GM12878 (cell line): ENCODE data around the gene FAM20B. TPM values are rescaled to one million over a fixed set of nuclear protein-coding genes. Genes with fewer than 3 reads are reported as not detected.

Experiments used
- CEBPB ChIP-seq, 2 experiments: fragments of 150-350 bp in 1 of 2; IDR thresholded peaks; 2 replicates each; pipeline ENCODE4 v1.6.1; 2012 to 2014; ENCODE audit warnings: low read depth in 2 of 2, low read length in 2 of 2, borderline replicate concordance in 1 of 2, inconsistent platforms in 1 of 2
- CREM ChIP-seq: IDR thresholded peaks from 2 replicates; pipeline ENCODE4 v1.6.1; 2014; ENCODE audit warnings: antibody characterized with exemption, low read depth
- DPF2 ChIP-seq: fragments of 450-650 bp; IDR thresholded peaks from 2 replicates; pipeline ENCODE4 v1.6.1; 2017; ENCODE audit warnings: mild to moderate bottlenecking
- EED ChIP-seq: sonication (generic); IDR thresholded peaks from 2 replicates; pipeline ENCODE4 v1.6.1; 2016; ENCODE audit warnings: antibody characterized with exemption, low read depth
- EGR1 ChIP-seq, 2 experiments: IDR thresholded peaks; 1 replicate in 1 of 2; 2 replicates in 1 of 2; pipeline ENCODE4 v1.6.1; 2011 to 2012; ENCODE audit warnings: low read depth in 2 of 2, low read length in 2 of 2, borderline replicate concordance in 1 of 2, mild to moderate bottlenecking in 1 of 2, moderate library complexity in 1 of 2
- HCFC1 ChIP-seq: fragments of 150-350 bp; IDR thresholded peaks from 2 replicates; pipeline ENCODE4 v1.6.1; 2014; ENCODE audit warnings: low read length
- NR2C1 ChIP-seq: fragments of 450-650 bp; IDR thresholded peaks from 2 replicates; pipeline ENCODE4 v1.6.1; 2017; ENCODE audit warnings: antibody characterized with exemption, mild to moderate bottlenecking, moderate library complexity
- POLR2A ChIP-seq: IDR thresholded peaks from 2 replicates; pipeline ENCODE4 v1.6.1; 2011; ENCODE audit warnings: low read depth, mild to moderate bottlenecking, low read length
- SIN3A ChIP-seq: IDR thresholded peaks from 2 replicates; pipeline ENCODE4 v1.6.1; 2012; ENCODE audit warnings: low read depth, low read length, improper control_type of control experiment
- SIX5 ChIP-seq: IDR thresholded peaks from 2 replicates; pipeline ENCODE4 v1.6.1; 2011; ENCODE audit warnings: mild to moderate bottlenecking, low read depth, low read length, moderate library complexity; ENCODE audit not compliant: severe bottlenecking
- SRF ChIP-seq, 2 experiments: IDR thresholded peaks; 2 replicates each; pipeline ENCODE4 v1.6.1; 2011; ENCODE audit warnings: low read depth in 2 of 2, low read length in 2 of 2, mild to moderate bottlenecking in 1 of 2, moderate library complexity in 1 of 2
- polyA plus RNA-seq, 11 experiments: library from polyadenylated mRNA; depleted of rRNA in 4 of 11; unstranded in 6 of 11; stranded (reverse) in 5 of 11; fragments of >200 nt; fragmentation: Nextera tagmentation in 4 of 11; fragmentation: Illumina TruSeq in 1 of 11; extraction: Ambion mirVana in 4 of 11; extraction: Trizol in 1 of 11; gene quantifications; 1 replicate in 1 of 11; 2 replicates in 10 of 11; pipeline versions ENCODE4 v1.2.1 to v1.2.3, GENCODE V29; 2011 to 2016; ENCODE audit warnings: inconsistent platforms in 2 of 11, missing spikeins in 2 of 11, low read depth in 1 of 11
- total RNA-seq, 4 experiments: library from RNA; depleted of rRNA in 3 of 4; stranded (reverse); fragments of >200 nt in 3 of 4; fragmentation: Illumina TruSeq in 1 of 4; extraction: Trizol in 1 of 4; gene quantifications; 2 replicates each; pipeline versions ENCODE4 v1.2.1 to v1.2.3, GENCODE V29; 2013 to 2021
- TF ChIP-seq, protein P1 (sequence below): IDR thresholded peaks from 2 replicates; pipeline ENCODE4 v1.6.1; 2011; ENCODE audit warnings: mild to moderate bottlenecking, low read depth, low read length, moderate library complexity; ENCODE audit not compliant: insufficient replicate concordance
- TF ChIP-seq, protein P2 (sequence below): fragments of 150-350 bp; IDR thresholded peaks from 2 replicates; pipeline ENCODE4 v1.6.1; 2014; ENCODE audit warnings: mild to moderate bottlenecking, low read depth, low read length
- TF ChIP-seq, protein P3 (sequence below): fragments of 450-650 bp; IDR thresholded peaks from 2 replicates; pipeline ENCODE4 v1.6.1; 2016; ENCODE audit warnings: mild to moderate bottlenecking
- TF ChIP-seq, protein P4 (sequence below): IDR thresholded peaks from 2 replicates; pipeline ENCODE4 v1.6.1; 2011; ENCODE audit warnings: borderline replicate concordance, low read depth, mild to moderate bottlenecking, moderate library complexity, mixed read lengths, low read length; ENCODE audit not compliant: insufficient read depth; ENCODE audit errors: extremely low read length
- TF ChIP-seq, protein P5 (sequence below): fragments of 450-650 bp; IDR thresholded peaks from 2 replicates; pipeline ENCODE4 v1.6.1; 2017; ENCODE audit warnings: antibody characterized with exemption, mild to moderate bottlenecking, moderate library complexity

Gene FAM20B
- total and polyA plus RNA-seq, 10 of the 15 experiments (the other 5 are each of a cell fraction or from before 2014, with no cell fraction given), result 2.4 to 25.6 (median 12.8) TPM

DNA sequence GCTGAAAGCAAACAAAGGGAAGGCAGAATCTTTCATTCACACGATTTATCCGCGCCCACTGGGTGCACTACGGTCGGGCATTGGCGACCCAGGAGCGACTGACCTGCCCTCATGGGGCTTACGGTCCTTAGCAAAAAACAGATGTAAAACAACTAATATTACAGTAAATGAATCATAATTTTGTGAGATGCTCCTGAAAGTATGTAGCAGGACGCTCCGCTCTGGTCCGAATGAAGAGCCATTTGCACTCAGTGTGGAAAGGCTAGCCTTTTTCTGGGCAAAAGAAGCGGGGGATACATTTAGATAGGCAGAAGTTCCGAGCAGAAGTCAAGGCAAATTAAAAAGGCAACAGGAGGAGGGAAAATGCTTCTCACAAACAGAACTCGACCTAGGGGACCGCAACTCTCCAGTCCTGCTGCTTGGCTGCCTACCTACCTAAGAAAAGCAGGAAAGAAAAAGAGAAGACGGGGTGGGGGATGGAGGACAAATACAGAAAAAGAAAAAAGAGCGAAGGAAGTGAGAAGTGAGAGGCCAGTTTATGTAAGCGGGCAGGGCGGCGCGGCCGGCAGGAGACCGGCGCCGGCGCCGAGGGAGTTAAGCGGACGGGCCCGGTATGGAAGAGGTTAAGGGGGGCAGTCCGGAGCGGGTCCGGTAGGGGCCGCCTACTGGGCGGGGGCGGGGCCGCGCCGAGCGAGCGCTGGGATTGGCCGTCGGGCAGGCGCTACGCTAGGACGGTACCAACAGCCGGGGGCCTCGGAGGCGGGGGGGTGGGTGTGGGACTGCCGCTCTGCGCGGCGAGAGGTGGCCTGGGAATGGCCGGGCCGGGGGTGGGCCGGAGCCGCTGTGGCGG lies at the start of gene FAM20B (continued):
- TF ChIP-seq, protein P1, sequence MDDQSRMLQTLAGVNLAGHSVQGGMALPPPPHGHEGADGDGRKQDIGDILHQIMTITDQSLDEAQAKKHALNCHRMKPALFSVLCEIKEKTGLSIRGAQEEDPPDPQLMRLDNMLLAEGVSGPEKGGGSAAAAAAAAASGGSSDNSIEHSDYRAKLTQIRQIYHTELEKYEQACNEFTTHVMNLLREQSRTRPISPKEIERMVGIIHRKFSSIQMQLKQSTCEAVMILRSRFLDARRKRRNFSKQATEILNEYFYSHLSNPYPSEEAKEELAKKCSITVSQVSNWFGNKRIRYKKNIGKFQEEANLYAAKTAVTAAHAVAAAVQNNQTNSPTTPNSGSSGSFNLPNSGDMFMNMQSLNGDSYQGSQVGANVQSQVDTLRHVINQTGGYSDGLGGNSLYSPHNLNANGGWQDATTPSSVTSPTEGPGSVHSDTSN, result no peak
- TF ChIP-seq, protein P2, sequence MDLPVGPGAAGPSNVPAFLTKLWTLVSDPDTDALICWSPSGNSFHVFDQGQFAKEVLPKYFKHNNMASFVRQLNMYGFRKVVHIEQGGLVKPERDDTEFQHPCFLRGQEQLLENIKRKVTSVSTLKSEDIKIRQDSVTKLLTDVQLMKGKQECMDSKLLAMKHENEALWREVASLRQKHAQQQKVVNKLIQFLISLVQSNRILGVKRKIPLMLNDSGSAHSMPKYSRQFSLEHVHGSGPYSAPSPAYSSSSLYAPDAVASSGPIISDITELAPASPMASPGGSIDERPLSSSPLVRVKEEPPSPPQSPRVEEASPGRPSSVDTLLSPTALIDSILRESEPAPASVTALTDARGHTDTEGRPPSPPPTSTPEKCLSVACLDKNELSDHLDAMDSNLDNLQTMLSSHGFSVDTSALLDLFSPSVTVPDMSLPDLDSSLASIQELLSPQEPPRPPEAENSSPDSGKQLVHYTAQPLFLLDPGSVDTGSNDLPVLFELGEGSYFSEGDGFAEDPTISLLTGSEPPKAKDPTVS, result no peak
- TF ChIP-seq NR2C1 (no peak), CREM (no peak), EED (no peak), CEBPB (IDR thresholded peaks at IDR 0.05; ENCODE audit: borderline replicate concordance in 1 of 2, low read depth in 2 of 2, low read length in 2 of 2) (no peak), HCFC1 (no peak), SIN3A (no peak), EGR1 (IDR thresholded peaks at IDR 0.05; ENCODE audit: borderline replicate concordance in 1 of 2, low read depth in 2 of 2, low read length in 2 of 2) (no peak), SRF (IDR thresholded peaks at IDR 0.05; ENCODE audit: low read depth in 2 of 2, low read length in 2 of 2) (0 out of 4 replicates have a peak, but pooled peaks of 1 of the 2 experiments have one; percentile 25), DPF2 (no peak), SIX5 (no peak), POLR2A (no peak)
- TF ChIP-seq, protein P3, sequence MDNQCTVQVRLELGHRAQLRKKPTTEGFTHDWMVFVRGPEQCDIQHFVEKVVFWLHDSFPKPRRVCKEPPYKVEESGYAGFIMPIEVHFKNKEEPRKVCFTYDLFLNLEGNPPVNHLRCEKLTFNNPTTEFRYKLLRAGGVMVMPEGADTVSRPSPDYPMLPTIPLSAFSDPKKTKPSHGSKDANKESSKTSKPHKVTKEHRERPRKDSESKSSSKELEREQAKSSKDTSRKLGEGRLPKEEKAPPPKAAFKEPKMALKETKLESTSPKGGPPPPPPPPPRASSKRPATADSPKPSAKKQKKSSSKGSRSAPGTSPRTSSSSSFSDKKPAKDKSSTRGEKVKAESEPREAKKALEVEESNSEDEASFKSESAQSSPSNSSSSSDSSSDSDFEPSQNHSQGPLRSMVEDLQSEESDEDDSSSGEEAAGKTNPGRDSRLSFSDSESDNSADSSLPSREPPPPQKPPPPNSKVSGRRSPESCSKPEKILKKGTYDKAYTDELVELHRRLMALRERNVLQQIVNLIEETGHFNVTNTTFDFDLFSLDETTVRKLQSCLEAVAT, result no peak
- TF ChIP-seq, protein P4, sequence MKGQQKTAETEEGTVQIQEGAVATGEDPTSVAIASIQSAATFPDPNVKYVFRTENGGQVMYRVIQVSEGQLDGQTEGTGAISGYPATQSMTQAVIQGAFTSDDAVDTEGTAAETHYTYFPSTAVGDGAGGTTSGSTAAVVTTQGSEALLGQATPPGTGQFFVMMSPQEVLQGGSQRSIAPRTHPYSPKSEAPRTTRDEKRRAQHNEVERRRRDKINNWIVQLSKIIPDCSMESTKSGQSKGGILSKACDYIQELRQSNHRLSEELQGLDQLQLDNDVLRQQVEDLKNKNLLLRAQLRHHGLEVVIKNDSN, result no peak
- TF ChIP-seq, protein P5, sequence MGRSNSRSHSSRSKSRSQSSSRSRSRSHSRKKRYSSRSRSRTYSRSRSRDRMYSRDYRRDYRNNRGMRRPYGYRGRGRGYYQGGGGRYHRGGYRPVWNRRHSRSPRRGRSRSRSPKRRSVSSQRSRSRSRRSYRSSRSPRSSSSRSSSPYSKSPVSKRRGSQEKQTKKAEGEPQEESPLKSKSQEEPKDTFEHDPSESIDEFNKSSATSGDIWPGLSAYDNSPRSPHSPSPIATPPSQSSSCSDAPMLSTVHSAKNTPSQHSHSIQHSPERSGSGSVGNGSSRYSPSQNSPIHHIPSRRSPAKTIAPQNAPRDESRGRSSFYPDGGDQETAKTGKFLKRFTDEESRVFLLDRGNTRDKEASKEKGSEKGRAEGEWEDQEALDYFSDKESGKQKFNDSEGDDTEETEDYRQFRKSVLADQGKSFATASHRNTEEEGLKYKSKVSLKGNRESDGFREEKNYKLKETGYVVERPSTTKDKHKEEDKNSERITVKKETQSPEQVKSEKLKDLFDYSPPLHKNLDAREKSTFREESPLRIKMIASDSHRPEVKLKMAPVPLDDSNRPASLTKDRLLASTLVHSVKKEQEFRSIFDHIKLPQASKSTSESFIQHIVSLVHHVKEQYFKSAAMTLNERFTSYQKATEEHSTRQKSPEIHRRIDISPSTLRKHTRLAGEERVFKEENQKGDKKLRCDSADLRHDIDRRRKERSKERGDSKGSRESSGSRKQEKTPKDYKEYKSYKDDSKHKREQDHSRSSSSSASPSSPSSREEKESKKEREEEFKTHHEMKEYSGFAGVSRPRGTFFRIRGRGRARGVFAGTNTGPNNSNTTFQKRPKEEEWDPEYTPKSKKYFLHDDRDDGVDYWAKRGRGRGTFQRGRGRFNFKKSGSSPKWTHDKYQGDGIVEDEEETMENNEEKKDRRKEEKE, result no peak
